SK-N-MC (cell line): Measurements from ENCODE around the gene TICRR.

Source experiments
- DNase-seq: peaks from one replicate; pipeline ENCODE4 v3.0.0-alpha.2; 2011; ENCODE audit warnings: low read depth, low spot score
- H3K27ac ChIP-seq: fragments of 200-600 bp; sonication (generic); 2 replicates; pipeline ENCODE4 v1.5.1; 2016; ENCODE audit warnings: mixed run types
- H3K36me3 ChIP-seq: fragments of 200-600 bp; sonication (generic); 2 replicates; pipeline ENCODE4 v1.6.1; 2017; ENCODE audit warnings: antibody characterized with exemption, low read length, mixed read lengths; ENCODE audit not compliant: insufficient read depth
- H3K4me3 ChIP-seq: fragments of 200-600 bp; sonication (generic); 2 replicates; pipeline ENCODE4 v1.5.1; 2016
- H3K9ac ChIP-seq: fragments of 200-600 bp; sonication (generic); 2 replicates; pipeline ENCODE4 v1.8.0; 2017; ENCODE audit warnings: mixed run types, mixed read lengths; ENCODE audit not compliant: insufficient read length
- H3K9me3 ChIP-seq: fragments of 200-600 bp; sonication (generic); 2 replicates; pipeline ENCODE4 v1.6.1; 2017; ENCODE audit warnings: low read depth, mild to moderate bottlenecking, antibody characterized with exemption, low read length, moderate library complexity, mixed read lengths
- EZH2 ChIP-seq: fragments of 200-600 bp; sonication (generic); IDR thresholded peaks from one replicate; pipeline ENCODE4 v1.6.1; 2017; ENCODE audit warnings: antibody characterized with exemption
- FOXP2 ChIP-seq: optimal IDR thresholded peaks from 2 replicates; pipeline ENCODE3; 2011; ENCODE audit warnings: mild to moderate bottlenecking, moderate library complexity; ENCODE audit not compliant: insufficient read depth; ENCODE audit errors: extremely low read length, control extremely low read depth
- POLR2AphosphoS5 ChIP-seq: IDR thresholded peaks from 2 replicates; pipeline ENCODE4 v1.6.1; 2012; ENCODE audit warnings: mild to moderate bottlenecking, low read depth, low read length, borderline replicate concordance

The TICRR gene

DNA sequence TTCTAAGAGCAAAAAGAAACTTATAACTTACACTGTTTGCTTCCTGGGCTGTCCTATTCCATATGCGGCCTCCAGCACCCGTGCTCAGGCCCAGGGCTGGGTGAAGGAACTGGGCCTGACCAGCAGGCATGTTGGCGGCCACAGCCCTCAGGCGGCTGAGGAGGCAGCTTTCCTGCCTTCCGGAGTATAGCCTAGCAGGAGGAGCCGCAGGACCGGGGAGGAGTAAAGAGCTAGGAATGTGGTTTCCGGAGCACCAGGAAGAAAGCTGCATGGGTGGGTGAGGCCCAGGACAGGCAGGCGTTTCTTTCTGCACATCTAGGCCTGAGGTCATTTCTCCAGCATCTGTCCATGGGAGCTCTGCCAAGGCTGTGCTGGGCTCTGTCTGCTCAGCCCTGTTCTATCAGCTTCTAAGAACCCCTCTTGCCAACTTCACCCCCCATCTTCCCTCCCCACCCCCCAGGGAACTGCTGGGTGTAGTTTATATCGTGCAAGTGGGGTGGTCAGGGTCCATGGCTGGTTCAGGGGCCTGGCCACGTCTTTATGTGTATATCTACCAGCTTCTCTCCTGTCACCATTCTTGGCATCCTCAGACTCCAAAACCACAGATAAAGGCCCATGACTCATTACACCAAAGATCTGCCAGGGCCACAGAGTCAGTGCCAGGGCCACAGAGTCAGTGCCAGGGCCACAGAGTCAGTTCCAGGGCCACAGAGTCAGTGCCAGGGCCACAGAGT is 87.8 kb downstream of the TICRR start:
- H3K9ac ChIP-seq: peak overlapping the region; percentile 67
- TF ChIP-seq POLR2AphosphoS5: peak; percentile 62
- TF ChIP-seq EZH2: no peak
- no peaks in the 10 kb centered on the region for H3K9me3 ChIP-seq
- peak overlapping the region; percentile 64 for H3K4me3 ChIP-seq
- peak; percentile 37 for DNase-seq
- peak overlapping the region; percentile 94 for H3K27ac ChIP-seq
- no peaks in the 10 kb centered on the region for H3K36me3 ChIP-seq

DNA sequence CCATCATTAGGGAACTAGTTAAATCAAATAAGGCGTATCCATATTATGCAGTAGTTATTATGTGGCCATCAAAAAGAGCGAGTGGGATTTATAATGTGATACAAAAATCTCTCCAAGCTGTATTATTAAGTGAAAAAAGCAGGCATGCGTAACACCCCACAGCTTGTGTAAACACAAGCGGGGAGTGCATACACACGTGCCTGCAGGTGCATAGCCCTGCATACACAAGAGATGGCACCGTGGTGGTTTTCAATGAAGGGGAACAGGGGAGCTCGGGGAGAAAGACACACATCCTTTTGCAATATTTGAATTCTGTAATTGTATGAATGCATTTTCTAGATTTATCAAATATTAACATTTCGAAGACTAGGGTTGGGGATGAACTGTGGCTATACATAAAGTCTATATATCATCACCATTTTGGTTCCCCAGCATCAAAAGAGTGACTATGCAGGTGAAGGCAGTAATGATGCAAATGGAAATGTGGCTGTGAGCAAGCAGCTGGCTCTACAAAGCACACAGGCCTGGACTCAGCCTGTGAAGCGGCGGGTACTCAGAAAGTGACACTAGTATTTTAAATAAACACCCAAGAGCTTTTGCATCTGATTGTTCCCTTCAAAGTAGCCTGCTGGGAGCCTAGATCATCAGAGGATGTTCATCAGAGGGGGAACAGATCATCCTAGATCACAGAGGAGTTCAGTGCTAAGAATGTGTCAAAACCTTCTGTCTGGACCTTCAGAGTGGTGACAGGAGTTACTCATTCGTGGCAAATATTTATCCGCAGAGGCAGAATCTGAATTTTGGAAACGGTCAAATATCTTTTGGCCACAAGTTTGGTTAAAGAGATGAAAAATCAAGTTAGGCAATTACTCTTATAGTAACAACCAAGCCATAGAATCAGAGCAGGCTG is 89.4 kb downstream of the TICRR start:
- no peak overlapping the region for H3K4me3 ChIP-seq
- H3K27ac ChIP-seq: peak overlapping the region; percentile 73
- no peak for DNase-seq
- H3K9ac ChIP-seq: peak overlapping the region; percentile 57
- no peaks in the 10 kb centered on the region for H3K9me3 ChIP-seq
- H3K36me3 ChIP-seq: no peaks in the 10 kb centered on the region
- TF ChIP-seq FOXP2 (no peak), EZH2 (no peak), POLR2AphosphoS5 (no peak)

GRCh38 chr15:89665449-89666181 is 90.3 kb downstream of the TICRR start:
- Histone ChIP-seq H3K9ac (no peak overlapping the region), H3K4me3 (no peak overlapping the region), H3K27ac (no peak overlapping the region), H3K36me3 (no peaks in the 10 kb centered on the region), H3K9me3 (no peaks in the 10 kb centered on the region)
- DNase-seq: no peak
- no peak for TF ChIP-seq EZH2
- TF ChIP-seq FOXP2: no peak
- no peak for TF ChIP-seq POLR2AphosphoS5

- TF ChIP-seq EZH2 (no peak), FOXP2 (no peak), POLR2AphosphoS5 (no peak)
- no peak overlapping the region for H3K4me3 ChIP-seq
- no peak overlapping the region for H3K9ac ChIP-seq
- H3K36me3 ChIP-seq: no peaks in the 10 kb centered on the region
- DNase-seq: no peak
- H3K27ac ChIP-seq: no peak overlapping the region
- no peaks in the 10 kb centered on the region for H3K9me3 ChIP-seq
Measured at GRCh38 chr15:89666184-89666857, 91.1 kb downstream of the TICRR start.

GRCh38 chr15:89666858-89667705 is 91.8 kb downstream of the TICRR start:
- no peak overlapping the region for H3K4me3 ChIP-seq
- H3K27ac ChIP-seq: no peak overlapping the region
- no peak for DNase-seq
- no peak overlapping the region for H3K9ac ChIP-seq
- TF ChIP-seq EZH2 (no peak), POLR2AphosphoS5 (no peak), FOXP2 (no peak)
- H3K9me3 ChIP-seq: no peaks in the 10 kb centered on the region
- H3K36me3 ChIP-seq: no peaks in the 10 kb centered on the region

- Histone ChIP-seq H3K36me3 (no peaks in the 10 kb centered on the region), H3K4me3 (no peak overlapping the region), H3K27ac (no peak overlapping the region), H3K9me3 (no peaks in the 10 kb centered on the region), H3K9ac (no peak overlapping the region)
- TF ChIP-seq EZH2 (no peak), FOXP2 (no peak), POLR2AphosphoS5 (no peak)
- DNase-seq: no peak
Measured at GRCh38 chr15:89667706-89667960, 92.4 kb downstream of the TICRR start.

DNA sequence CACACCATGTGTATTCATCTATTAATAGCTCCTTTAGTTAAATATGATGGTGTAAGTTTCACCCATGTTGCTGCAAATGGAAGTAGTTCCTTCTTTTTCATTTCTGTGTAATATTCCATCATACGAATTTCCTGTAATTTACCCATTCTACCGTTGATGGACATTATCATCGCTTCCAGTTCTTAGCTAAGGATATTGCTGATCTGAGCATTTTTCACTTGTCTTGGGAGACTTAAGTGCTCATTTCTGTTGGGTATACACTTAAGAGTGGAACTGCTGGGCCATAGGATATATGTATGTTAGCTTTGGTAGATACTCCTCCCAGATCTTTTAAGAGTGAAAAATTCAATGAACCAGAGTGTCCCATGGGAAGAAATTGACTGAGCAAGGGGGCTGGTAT is 92.9 kb downstream of the TICRR start:
- H3K36me3 ChIP-seq: no peaks in the 10 kb centered on the region
- no peak overlapping the region for H3K4me3 ChIP-seq
- no peak for DNase-seq
- no peaks in the 10 kb centered on the region for H3K9me3 ChIP-seq
- H3K9ac ChIP-seq: no peak overlapping the region
- H3K27ac ChIP-seq: no peak overlapping the region
- no peak for TF ChIP-seq EZH2
- TF ChIP-seq POLR2AphosphoS5: no peak
- TF ChIP-seq FOXP2: no peak
